Measurements from ENCODE around the gene SORCS2. TPM values are rescaled to one million over a fixed set of nuclear protein-coding genes. Genes with fewer than 3 reads are reported as not detected.

The SORCS2 gene
- total RNA-seq, 1 donor from 2014 or later: not detected

GRCh38 chr4:7381221-7381889 is 189.0 kb downstream of the SORCS2 start:
- no peaks in the 10 kb centered on the region for H3K36me3 Mint-ChIP-seq (ENCODE audit: low read depth)
- H3K9me3 Mint-ChIP-seq: peaks cover 17% of the 10 kb centered on the region
- peaks cover 7% of the 10 kb centered on the region for H3K27me3 Mint-ChIP-seq (ENCODE audit: insufficient read depth)
- H3K4me1 Mint-ChIP-seq (ENCODE audit: low read depth): no peaks in the 10 kb centered on the region
- intact Hi-C loops (cut with micrococcal nuclease): no loop called here
- DNase-seq (ENCODE audit: low spot score): no peak
- no peak overlapping the region for H3K4me3 Mint-ChIP-seq
- no peak overlapping the region for H3K27ac Mint-ChIP-seq

- Mint-ChIP-seq H3K9me3 (peaks cover 18% of the 10 kb centered on the region), H3K27ac (no peak overlapping the region), H3K4me1 (ENCODE audit: low read depth) (no peaks in the 10 kb centered on the region), H3K4me3 (no peak overlapping the region), H3K27me3 (ENCODE audit: insufficient read depth) (peaks cover 7% of the 10 kb centered on the region), H3K36me3 (ENCODE audit: low read depth) (no peaks in the 10 kb centered on the region)
- intact Hi-C loops (cut with micrococcal nuclease): no loop called here
- DNase-seq (ENCODE audit: low spot score): no peak
Observed at GRCh38 chr4:7381890-7382633, 189.7 kb downstream of the SORCS2 start.

GRCh38 chr4:7382634-7383014 is 190.3 kb downstream of the SORCS2 start:
- intact Hi-C loops (cut with micrococcal nuclease): no loop called here
- Mint-ChIP-seq H3K9me3 (peaks cover 19% of the 10 kb centered on the region), H3K4me3 (no peak overlapping the region), H3K27ac (no peak overlapping the region), H3K36me3 (ENCODE audit: low read depth) (no peaks in the 10 kb centered on the region), H3K4me1 (ENCODE audit: low read depth) (no peaks in the 10 kb centered on the region), H3K27me3 (ENCODE audit: insufficient read depth) (peaks cover 6% of the 10 kb centered on the region)
- no peak for DNase-seq (ENCODE audit: low spot score)

- H3K36me3 Mint-ChIP-seq (ENCODE audit: low read depth): no peaks in the 10 kb centered on the region
- no peak for DNase-seq (ENCODE audit: low spot score)
- peaks cover 16% of the 10 kb centered on the region for H3K9me3 Mint-ChIP-seq
- peaks cover under 1% of the 10 kb centered on the region for H3K27me3 Mint-ChIP-seq (ENCODE audit: insufficient read depth)
- no peaks in the 10 kb centered on the region for H3K4me1 Mint-ChIP-seq (ENCODE audit: low read depth)
- H3K4me3 Mint-ChIP-seq: no peak overlapping the region
- H3K27ac Mint-ChIP-seq: no peak overlapping the region
- intact Hi-C loops (cut with micrococcal nuclease): no loop called here
Observed at GRCh38 chr4:7383266-7383665, 190.9 kb downstream of the SORCS2 start.

- peaks cover 16% of the 10 kb centered on the region for H3K9me3 Mint-ChIP-seq
- intact Hi-C loops (cut with micrococcal nuclease): no loop called here
- no peak for DNase-seq (ENCODE audit: low spot score)
- no peaks in the 10 kb centered on the region for H3K4me1 Mint-ChIP-seq (ENCODE audit: low read depth)
- H3K36me3 Mint-ChIP-seq (ENCODE audit: low read depth): no peaks in the 10 kb centered on the region
- H3K4me3 Mint-ChIP-seq: no peak overlapping the region
- no peaks in the 10 kb centered on the region for H3K27me3 Mint-ChIP-seq (ENCODE audit: insufficient read depth)
- H3K27ac Mint-ChIP-seq: no peak overlapping the region
Observed at GRCh38 chr4:7384003-7384928, 191.9 kb downstream of the SORCS2 start.

- Mint-ChIP-seq H3K9me3 (peaks cover 16% of the 10 kb centered on the region), H3K36me3 (ENCODE audit: low read depth) (no peaks in the 10 kb centered on the region), H3K27ac (no peak overlapping the region), H3K4me3 (no peak overlapping the region), H3K27me3 (ENCODE audit: insufficient read depth) (no peaks in the 10 kb centered on the region), H3K4me1 (ENCODE audit: low read depth) (no peaks in the 10 kb centered on the region)
- DNase-seq (ENCODE audit: low spot score): no peak
- intact Hi-C loops (cut with micrococcal nuclease): no loop called here
Observed at GRCh38 chr4:7384929-7385890, 192.9 kb downstream of the SORCS2 start.

- Mint-ChIP-seq H3K4me3 (no peak overlapping the region), H3K4me1 (ENCODE audit: low read depth) (no peaks in the 10 kb centered on the region), H3K27ac (no peak overlapping the region), H3K36me3 (ENCODE audit: low read depth) (no peaks in the 10 kb centered on the region), H3K27me3 (ENCODE audit: insufficient read depth) (no peaks in the 10 kb centered on the region), H3K9me3 (peaks cover 16% of the 10 kb centered on the region)
- no peak for DNase-seq (ENCODE audit: low spot score)
- intact Hi-C loops (cut with micrococcal nuclease): no loop called here
Observed at GRCh38 chr4:7387925-7388324, 195.6 kb downstream of the SORCS2 start.

GRCh38 chr4:7388627-7389026 is 196.3 kb downstream of the SORCS2 start:
- Mint-ChIP-seq H3K27ac (no peak overlapping the region), H3K9me3 (peaks cover 16% of the 10 kb centered on the region), H3K4me1 (ENCODE audit: low read depth) (no peaks in the 10 kb centered on the region), H3K4me3 (no peak overlapping the region), H3K36me3 (ENCODE audit: low read depth) (no peaks in the 10 kb centered on the region), H3K27me3 (ENCODE audit: insufficient read depth) (no peaks in the 10 kb centered on the region)
- no peak for DNase-seq (ENCODE audit: low spot score)
- intact Hi-C loops (cut with micrococcal nuclease): no loop called here

- Mint-ChIP-seq H3K27me3 (ENCODE audit: insufficient read depth) (no peaks in the 10 kb centered on the region), H3K4me3 (no peak overlapping the region), H3K4me1 (ENCODE audit: low read depth) (no peaks in the 10 kb centered on the region), H3K27ac (no peak overlapping the region), H3K9me3 (peaks cover 16% of the 10 kb centered on the region), H3K36me3 (ENCODE audit: low read depth) (no peaks in the 10 kb centered on the region)
- intact Hi-C loops (cut with micrococcal nuclease): no loop called here
- no peak for DNase-seq (ENCODE audit: low spot score)
Observed at GRCh38 chr4:7389101-7389701, 196.9 kb downstream of the SORCS2 start.

- Mint-ChIP-seq H3K27ac (no peak overlapping the region), H3K27me3 (ENCODE audit: insufficient read depth) (no peaks in the 10 kb centered on the region), H3K9me3 (peaks cover 16% of the 10 kb centered on the region), H3K4me3 (no peak overlapping the region), H3K36me3 (ENCODE audit: low read depth) (no peaks in the 10 kb centered on the region), H3K4me1 (ENCODE audit: low read depth) (no peaks in the 10 kb centered on the region)
- intact Hi-C loops (cut with micrococcal nuclease): no loop called here
- DNase-seq (ENCODE audit: low spot score): no peak
Observed at GRCh38 chr4:7389719-7390118, 197.4 kb downstream of the SORCS2 start.

- Mint-ChIP-seq H3K27ac (no peak overlapping the region), H3K9me3 (peaks cover 16% of the 10 kb centered on the region), H3K4me3 (no peak overlapping the region), H3K27me3 (ENCODE audit: insufficient read depth) (no peaks in the 10 kb centered on the region), H3K36me3 (ENCODE audit: low read depth) (no peaks in the 10 kb centered on the region), H3K4me1 (ENCODE audit: low read depth) (no peaks in the 10 kb centered on the region)
- DNase-seq (ENCODE audit: low spot score): no peak
- intact Hi-C loops (cut with micrococcal nuclease): no loop called here
Observed at GRCh38 chr4:7390336-7390735, 198.0 kb downstream of the SORCS2 start.

All from activated T-helper 1 cell treated with anti-CD3 and anti-CD28 coated beads, Interleukin-12 subunit alpha, Interleukin-12 subunit beta, Interleukin-2, Interleukin-4 antibody, amounts not matched to agents 30 ng/mL and 10 ng/mL and 1 ng/mL, durations not matched to agents 14 hours and 24 hours and 36 hours (primary cell).